Measurements from ENCODE around the gene SUPT3H. TPM values are rescaled to one million over a fixed set of nuclear protein-coding genes. Genes with fewer than 3 reads are reported as not detected.

Gene SUPT3H
- total RNA-seq, 1 donor from 2014 or later, result 8.6 TPM

DNA sequence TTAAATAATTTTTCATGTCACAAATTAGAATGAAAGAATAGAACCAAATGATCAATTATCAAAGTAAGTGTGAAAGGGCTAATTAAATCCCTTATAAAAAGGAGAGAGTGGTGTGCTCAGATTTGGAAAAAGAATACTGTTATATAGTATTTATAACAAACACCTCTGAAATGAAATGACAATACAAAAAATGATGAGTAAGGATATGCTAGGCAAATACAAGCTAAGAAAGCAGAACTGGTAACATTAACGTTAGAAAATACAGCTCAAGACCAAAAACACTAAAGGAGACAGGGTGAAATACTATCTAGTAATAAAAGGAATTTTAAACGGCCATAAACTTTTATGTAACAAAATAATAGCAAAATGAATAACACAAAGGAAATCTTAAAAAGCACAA lies 373.8 kb downstream of the SUPT3H start:
- DNase-seq (ENCODE audit: low read depth, low spot score), result no peak

DNA sequence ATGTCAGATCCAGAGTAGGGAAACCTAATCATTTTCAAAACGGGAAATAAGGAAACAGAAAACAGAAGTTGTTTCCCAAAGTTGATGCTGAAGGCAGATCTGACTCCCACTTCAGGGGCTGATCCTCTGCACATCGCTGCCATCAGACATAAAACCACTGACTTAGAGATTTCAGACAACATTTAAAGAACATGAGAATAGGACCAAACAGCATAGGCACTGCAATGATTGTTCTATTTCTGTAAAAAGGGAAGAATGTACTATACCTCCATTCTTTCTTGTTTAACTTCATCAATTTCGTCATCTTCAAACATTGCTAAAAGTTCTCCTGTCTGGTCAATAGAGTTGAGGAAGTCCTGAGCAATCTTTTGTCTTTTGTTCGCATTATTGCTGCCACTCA lies 374.3 kb downstream of the SUPT3H start:
- DNase-seq (ENCODE audit: low read depth, low spot score), result no peak

DNA sequence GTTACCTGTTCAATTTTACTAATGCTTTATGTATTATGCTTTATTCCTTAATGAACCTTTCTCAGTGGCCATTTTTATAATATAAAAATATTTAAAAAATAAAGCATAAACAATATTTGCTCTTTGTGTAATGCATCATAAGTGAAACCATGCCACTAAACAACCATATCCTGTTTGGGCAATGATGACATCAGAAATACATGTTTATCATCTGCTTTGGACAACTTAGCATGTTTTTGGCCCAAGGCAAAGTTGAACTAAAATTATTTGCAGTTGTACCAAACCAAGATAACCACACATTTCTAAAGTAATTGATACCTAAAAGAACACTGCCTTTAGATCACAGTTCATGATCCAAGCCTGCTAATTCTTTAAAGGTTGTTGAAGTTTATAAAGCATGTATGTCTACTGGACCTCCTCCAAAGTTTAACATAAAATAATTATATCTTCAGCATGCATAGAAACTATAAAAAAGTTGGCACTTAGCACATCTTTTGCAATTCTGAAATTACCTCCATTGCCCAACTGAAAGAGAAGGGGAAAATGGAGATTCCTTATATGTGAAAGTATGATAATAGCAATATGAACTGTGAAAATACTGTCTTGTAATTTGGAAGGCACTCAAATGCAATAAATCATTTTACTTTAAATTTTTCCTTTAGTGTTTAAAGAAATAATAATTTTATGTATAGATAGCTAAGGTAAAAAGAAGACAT lies 375.2 kb downstream of the SUPT3H start:
- no peak for DNase-seq (ENCODE audit: low read depth, low spot score)

DNA sequence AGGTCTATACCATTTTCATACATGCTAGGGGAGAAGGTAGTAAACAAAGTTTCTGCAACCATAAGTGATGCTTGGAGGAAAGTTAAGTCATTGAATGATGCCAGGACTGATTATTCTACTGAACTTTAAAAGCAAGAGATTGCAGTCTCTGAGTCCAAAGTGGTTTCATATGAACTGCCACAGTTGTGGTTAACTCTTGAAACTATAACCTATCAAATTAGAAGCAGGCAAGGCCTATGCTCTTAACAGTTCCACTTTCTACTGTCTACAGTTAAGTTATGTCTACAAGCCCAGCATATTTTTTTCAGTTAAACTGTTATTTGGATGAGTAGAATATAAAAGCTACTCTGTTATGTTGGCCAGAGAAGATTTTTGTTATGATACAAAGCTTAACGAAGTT lies 376.1 kb downstream of the SUPT3H start:
- DNase-seq (ENCODE audit: low read depth, low spot score), result no peak

DNA sequence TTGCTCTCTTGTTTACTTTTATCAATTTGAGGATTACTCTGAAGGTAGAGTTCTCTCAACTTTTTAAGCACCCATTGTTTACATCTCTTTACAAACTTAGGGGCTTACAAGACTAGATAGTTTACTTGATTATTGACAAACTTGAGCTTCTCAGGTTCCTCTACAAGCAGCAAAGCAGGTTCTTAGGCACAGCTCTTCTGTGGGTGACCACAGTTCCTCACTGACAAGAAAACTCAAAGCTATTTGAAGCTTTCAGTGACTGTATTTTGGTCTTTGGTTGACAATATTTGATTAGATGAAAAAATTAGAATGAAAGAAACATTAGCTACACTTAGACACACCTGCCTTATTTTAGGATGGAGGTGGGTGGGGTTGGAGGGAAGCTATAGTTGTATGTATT lies 376.9 kb downstream of the SUPT3H start:
- no peak for DNase-seq (ENCODE audit: low read depth, low spot score)

DNA sequence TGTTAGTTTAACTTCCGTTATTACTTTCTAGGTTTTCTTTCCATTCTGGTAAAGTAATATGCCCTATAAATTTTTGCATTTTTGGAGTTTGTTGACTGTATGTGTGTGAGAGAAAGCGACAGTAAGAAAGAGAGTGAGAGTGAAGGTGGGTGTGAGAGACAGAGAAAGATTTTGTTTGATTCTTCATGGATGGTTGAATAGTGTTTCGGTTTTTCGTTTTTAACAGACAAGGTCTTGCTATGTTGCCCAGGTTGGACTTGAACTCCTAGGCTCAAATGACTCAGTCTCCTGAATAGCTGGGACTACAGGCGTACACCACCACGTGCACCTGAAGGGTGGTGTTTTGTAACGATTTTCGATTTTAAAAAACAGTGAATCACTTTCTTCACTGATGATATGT lies 378.7 kb downstream of the SUPT3H start:
- DNase-seq (ENCODE audit: low read depth, low spot score), result no peak

DNA sequence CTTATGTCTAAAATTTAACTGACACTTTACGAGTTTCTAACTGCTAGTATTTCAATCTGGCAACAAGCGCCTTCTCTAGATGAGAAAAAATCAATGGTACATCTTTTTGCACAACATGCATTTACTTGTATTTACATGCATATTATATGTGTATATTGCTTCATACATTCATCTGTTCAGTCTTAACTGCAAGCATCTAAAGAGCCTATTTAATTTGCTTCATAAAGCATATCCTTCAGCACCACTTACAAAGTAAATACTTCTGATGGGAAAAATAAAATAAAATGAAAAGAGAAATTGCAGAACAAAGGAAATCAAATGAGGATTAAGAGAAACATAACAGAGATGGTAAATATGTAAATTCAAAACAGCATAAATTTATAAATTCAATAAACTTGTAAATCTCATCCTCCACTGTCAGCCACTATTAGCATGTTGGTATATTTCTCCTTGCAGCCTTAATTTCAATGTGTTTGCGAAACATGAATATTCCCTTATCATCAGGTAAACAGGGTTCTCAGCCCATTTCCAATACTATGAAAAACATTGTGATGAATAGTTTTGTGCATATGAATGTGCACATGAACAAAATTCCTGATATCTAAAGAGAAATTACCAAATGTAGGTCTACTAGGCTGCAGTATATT lies 382.1 kb downstream of the SUPT3H start:
- no peak for DNase-seq (ENCODE audit: low read depth, low spot score)

DNA sequence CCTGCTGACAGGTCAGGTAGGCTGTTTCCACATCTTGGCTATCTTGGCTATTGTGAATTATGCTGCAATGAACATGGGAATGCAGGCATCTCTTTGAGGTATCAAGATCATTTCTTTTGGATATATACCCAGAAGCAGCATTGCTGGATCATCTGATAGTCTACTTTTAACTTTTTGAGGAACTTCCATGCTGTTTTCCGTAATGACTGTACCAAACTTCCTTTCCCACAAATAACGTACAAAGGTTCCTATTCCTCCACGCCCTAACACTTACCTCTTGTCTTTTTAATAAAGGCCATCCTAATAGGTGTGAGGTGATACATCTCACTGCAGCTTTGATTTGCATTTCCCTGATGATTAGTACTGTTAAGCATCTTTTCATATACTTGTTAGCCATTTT lies 388.3 kb downstream of the SUPT3H start:
- DNase-seq (ENCODE audit: low read depth, low spot score), result no peak

DNA sequence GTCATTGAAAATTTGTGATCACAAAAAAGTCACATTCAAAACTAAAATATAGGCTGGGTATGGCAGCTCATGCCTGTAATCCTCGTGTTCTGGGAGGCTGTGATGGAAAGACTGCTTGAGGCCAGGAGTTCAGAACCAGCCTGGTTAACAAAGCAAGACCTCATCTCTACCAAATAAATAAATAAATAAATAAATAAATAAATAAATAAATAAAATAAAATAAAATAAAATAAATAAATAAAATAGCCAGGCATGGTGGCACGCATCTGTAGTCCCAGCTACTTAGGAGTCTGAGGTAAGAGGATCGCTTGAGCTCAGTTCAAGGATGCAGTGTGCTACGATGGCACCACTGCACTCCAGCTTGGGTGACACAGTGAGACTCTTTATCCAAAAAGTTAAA lies 392.7 kb downstream of the SUPT3H start:
- no peak for DNase-seq (ENCODE audit: low read depth, low spot score)

DNA sequence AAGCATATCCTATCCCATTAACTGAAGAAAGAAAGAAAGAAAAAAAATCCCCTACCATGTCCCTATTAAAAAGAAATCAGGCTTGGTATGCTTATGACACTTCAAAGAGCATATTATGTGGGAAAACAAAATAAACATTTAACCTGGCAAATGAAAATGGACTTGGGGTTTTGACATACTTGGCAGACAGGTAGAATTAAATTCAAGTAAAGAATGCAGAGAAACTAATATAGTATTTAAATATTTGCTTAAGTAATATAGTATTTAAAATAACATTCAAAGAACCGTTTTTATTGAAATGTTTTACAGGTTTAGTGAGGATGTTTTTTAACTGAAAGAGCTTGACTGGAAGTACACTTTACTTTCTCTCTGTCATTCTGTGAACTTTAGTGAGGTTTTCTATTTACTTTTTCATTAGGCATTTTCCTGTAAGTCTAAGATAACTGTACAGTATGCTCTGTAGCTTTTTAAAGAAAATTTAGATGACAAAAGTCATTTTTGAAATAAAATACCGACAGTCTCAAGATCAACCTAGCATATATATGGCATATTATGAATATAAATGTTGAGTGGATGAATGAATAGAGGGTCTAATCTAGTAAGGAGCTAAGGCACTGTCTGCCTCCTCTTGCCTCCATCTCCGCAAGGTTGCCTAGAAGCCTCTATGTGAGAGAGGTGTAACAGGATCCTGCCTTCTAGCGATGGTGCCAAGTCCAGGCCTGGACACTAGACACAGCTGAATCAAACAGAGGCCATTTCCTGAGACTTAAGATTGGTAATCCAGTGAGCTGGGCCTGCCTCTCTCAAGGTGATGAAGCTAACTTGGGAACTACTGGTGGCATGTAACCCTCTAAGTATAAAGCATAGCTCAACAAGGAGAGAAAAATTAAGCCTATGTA lies 394.0 kb downstream of the SUPT3H start:
- no peak for DNase-seq (ENCODE audit: low read depth, low spot score)

DNA sequence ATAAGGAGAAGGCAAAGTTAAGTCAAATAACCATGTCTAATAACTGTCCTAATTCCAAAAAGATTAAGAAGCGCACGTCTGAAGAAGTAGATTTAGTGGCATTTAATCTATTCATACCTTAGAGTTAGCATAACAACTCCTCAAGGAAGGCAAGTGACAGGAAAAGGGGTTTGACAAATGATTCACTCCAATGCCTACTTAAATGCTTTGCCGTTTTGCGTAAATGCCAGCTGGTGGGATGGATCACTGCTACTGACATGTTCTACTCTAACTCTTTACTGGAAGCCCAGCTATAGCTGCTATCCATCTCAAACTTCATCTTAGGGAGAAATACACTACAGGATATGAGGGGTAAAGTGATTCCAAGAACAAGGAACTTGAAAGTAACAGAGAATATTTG lies 396.9 kb downstream of the SUPT3H start:
- no peak for DNase-seq (ENCODE audit: low read depth, low spot score)

DNA sequence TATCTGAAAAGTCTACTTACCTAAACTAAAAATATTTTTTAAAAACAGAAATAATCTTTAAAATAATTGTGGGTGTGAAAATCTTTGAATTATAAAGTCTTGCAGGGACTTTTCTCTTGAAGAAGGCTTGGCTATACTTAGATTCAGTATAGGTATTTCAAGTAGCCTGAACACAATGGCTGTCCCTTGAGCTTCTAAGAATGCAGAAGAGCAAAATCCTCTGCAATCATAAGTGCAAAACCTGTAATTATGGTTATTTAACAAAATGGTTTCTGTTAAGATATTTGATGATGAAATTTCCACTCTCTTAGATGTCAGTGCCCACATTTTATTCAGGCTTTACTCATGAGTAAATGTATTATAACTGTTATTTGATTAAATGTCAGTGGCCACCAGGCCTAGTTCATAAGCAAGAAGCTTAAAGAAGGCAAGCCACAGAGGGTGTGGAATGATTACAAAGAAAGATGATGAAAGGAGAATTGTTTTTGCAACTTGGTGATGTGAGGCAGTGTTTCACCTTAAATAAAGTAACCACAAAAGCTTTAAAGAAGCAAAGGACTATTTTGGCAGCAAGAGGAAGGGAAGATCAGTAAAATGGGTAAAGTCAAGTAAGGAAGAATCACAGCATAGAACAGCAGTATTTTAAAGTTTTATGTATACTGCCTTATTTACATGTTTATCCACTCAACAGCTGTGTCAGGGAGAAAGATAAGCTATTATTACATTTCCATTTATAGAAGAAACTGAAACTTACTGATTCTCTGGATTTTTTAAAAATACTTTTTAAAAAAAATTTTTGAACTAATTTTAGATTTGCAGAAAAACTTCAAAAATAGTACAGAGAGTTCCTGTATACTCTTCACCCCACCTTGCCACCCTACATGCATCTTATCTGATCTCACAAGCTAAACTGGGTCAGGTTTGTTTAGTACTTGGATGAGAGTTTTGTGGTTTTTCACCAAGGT lies 400.8 kb downstream of the SUPT3H start:
- no peak for DNase-seq (ENCODE audit: low read depth, low spot score)

DNA sequence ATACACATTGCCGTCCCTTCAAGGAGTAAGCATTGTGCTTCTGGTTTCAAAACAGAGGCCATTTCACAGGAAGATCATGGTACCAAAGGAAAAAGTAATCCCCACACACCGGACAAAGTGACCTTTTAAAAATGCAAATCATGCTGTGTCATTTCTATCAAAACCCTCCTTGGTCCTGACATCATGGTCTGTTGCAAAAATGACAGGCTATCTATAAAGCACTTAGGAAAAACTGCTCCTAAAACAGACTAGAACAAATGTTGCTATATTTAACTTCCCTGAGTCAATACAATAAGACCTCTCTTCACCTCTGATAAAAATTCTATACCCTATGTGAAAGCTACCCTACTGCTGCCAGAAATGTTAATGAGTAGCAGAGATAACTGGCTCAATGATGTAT lies 403.2 kb downstream of the SUPT3H start:
- no peak for DNase-seq (ENCODE audit: low read depth, low spot score)

DNA sequence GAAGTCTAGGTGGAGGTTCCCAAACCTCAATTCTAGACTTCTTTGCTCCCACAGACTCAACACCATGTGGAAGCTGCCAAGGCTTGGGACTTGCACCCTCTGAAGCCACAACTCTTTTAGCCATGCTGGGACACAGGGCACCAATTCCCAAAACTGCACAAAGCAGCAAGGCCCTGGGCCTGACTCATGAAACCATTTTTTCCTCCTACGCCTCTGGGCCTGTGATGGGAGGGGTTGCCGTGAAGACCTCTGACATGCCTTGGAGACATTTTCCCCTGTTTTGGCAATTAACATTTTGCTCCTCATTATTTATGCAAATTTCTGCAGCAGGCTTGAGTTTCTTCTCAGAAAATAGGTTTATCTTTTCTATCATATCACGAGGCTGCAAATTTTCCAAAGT lies 405.0 kb downstream of the SUPT3H start:
- DNase-seq (ENCODE audit: low read depth, low spot score), result no peak

DNA sequence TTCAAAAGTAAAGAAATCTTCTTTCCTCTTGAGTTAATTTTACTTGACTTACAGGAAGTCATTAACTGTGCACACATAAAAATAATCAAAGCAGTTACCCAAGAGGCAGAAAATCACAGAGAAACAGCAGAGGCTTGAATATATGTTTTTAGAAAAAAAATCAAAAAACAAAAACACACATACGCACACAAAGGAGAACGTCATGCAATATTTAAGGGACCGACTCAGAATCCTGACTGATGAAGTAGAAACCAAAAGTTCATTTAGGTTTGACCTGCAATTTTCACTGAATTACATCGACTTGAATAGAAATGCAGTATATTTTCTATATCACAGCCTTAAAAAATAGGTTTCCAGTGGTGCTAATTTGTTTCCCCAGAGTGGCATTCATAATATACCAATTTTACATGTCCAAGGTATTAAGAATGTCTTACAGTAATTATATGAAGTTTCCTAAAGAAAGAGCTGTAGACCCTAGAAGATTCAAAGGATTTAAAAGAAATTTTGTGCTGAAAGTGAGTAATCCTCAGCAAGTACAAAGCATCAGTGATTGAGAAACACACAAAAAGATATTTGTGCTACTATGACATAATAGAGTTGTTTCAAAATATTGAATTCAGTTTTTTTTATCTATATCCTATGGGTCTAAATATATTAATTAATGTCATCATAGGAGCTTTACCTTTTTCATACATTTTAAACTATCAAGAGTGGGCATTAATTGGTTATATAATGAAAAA lies 408.1 kb downstream of the SUPT3H start:
- DNase-seq (ENCODE audit: low read depth, low spot score), result no peak

DNA sequence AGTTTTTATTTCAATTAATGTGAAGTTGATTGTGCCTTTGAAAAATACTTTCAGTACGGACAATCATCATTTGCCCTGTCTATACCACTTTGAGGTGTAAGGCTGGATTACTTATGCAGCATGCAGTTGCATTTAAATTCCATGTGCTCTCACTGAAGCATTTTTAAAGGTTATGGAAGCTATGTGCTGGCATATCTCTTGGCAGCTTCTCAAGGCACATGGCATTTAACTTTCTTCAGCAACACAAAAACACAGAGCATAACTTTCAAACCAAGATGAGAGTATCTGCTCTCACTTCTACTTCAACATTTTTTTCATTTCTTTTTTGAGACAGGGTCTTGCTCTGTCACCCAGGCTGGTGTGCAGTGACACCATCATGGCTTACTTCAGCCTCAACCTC lies 410.3 kb downstream of the SUPT3H start:
- no peak for DNase-seq (ENCODE audit: low read depth, low spot score)

DNA sequence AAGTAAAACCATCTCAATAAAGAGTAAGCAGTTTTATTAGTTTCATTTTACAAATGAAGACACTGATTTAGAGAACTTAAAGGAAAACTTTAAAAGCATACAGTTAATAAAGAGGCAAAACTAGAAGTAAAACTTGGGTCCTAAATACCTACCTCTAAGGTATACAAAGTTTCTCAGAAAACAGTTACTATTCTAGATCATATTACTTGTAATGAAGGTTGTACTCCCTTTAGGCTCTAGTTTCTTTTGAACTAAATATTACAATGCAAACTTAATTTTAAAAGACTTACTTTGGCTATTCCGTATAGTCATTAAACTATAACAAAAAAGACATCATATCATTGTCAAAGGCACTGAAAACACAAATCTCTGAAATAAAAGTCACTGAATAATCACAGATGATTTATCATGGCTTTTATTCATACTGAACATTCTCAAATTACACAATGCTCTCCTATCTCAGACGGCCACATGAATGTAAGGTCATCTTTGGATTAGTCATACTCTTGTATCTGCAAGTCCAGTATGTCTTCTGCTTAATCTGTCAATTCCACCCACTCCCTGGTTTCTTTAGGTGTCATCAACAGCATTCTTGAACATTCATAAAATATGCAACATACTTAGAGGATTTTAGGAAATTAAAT lies 411.2 kb downstream of the SUPT3H start:
- DNase-seq (ENCODE audit: low read depth, low spot score), result peak; percentile 50

DNA sequence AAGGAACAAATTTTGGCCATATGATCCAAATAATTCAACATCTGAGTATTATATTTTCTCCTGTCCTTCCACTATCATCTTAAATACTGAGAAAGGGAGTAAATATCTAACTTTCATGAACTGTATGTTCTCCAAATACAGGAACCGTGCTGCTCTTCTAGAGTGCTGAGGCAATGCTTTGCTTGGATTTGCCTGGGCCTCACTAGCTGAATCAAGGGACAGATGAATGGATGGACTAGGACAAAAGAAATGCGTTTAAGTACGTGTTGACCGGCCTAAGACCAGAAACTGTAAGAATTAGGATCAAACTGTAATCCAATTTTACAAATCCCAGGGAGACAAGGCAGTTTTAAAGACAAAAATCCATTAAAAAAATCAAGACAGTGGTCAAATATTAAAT lies 412.0 kb downstream of the SUPT3H start:
- DNase-seq (ENCODE audit: low read depth, low spot score), result no peak

DNA sequence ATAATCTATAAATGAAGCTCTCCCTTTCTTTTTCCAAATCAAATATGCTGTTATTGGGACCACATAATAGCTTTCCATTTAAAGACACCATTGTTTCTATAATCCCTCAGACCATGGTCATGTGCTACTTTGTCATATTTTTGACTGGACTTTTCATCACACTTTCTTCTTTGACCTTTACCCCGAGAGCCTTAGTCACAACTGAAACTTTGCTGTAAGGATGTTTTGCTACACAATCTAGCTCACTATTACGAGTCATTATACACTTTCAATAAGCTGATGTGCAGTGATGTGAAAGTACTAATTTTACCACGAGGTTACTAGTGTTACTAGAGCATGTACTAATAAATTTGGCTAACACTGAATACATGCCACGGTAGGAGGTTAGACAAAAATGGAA lies 416.8 kb downstream of the SUPT3H start:
- no peak for DNase-seq (ENCODE audit: low read depth, low spot score)

DNA sequence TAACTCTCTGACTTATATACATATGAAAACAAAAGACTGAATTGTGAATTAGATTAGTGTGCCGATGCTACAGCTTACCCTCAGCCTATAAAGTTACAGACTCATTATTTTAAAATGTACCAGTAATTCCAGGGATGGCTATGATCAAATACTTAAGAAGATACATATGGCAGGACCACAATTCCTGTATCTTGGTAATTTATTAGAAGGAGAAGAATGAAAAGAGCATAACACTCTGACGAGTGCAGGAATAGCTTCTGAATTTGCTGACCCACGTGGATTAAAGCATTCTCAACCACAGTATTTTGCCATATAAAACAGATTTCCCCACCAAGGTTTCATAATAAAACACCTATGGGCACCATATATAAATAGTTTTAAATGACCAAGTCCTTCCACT lies 418.1 kb downstream of the SUPT3H start:
- no peak for DNase-seq (ENCODE audit: low read depth, low spot score)
